Neural crest cell (in vitro differentiated cells): ENCODE data around the gene C1orf94. TPM values are rescaled to one million over a fixed set of nuclear protein-coding genes. Genes with fewer than 3 reads are reported as not detected.

Experiments
- DNase-seq: peaks from one replicate; pipeline ENCODE4 v3.0.0; 2021; ENCODE audit warnings: low read depth, mixed read lengths, low spot score
- H3K27ac Mint-ChIP-seq: one replicate; pipeline ENCODE4 v1.8.0; 2021; ENCODE audit warnings: mild to moderate bottlenecking, mixed read lengths; ENCODE audit not compliant: unreplicated experiment
- H3K27me3 Mint-ChIP-seq: 2 replicates; pipeline ENCODE4 v1.8.0; 2021; ENCODE audit warnings: low read depth, mild to moderate bottlenecking, mixed read lengths
- H3K36me3 Mint-ChIP-seq: 2 replicates; pipeline ENCODE4 v1.8.0; 2021; ENCODE audit warnings: low read depth, mild to moderate bottlenecking, mixed read lengths
- H3K4me1 Mint-ChIP-seq: 2 replicates; pipeline ENCODE4 v1.8.0; 2021; ENCODE audit warnings: mixed read lengths
- H3K4me3 Mint-ChIP-seq: one replicate; pipeline ENCODE4 v1.8.0; 2021; ENCODE audit warnings: mild to moderate bottlenecking, mixed read lengths
- H3K9me3 Mint-ChIP-seq: 2 replicates; pipeline ENCODE4 v1.8.0; 2021; ENCODE audit warnings: mixed read lengths
- CTCF ChIP-seq: fragments of 200-600 bp; sonication (generic); conservative IDR thresholded peaks from 2 replicates; pipeline ENCODE4 v1.5.0; 2021; ENCODE audit warnings: antibody characterized with exemption, mild to moderate bottlenecking
- total RNA-seq: library from RNA; stranded (reverse); gene quantifications from 2 replicates; pipeline ENCODE4 v1.2.1, GENCODE V29; 2021

Gene C1orf94
- total RNA-seq, 1 donor from 2014 or later = not detected

GRCh38 chr1:34144766-34145165 is 31.9 kb upstream of the C1orf94 start:
- Mint-ChIP-seq H3K4me3 (no peak overlapping the region), H3K27ac (no peak overlapping the region), H3K27me3 (no peaks in the 10 kb centered on the region), H3K36me3 (no peaks in the 10 kb centered on the region), H3K9me3 (no peaks in the 10 kb centered on the region), H3K4me1 (no peaks in the 10 kb centered on the region)
- no peak for TF ChIP-seq CTCF
- no peak for DNase-seq

GRCh38 chr1:34147301-34147700 is 29.4 kb upstream of the C1orf94 start:
- no peaks in the 10 kb centered on the region for H3K4me1 Mint-ChIP-seq
- H3K4me3 Mint-ChIP-seq = no peak overlapping the region
- no peaks in the 10 kb centered on the region for H3K36me3 Mint-ChIP-seq
- no peaks in the 10 kb centered on the region for H3K27me3 Mint-ChIP-seq
- no peak for DNase-seq
- no peak overlapping the region for H3K27ac Mint-ChIP-seq
- no peak for TF ChIP-seq CTCF
- no peaks in the 10 kb centered on the region for H3K9me3 Mint-ChIP-seq

DNA sequence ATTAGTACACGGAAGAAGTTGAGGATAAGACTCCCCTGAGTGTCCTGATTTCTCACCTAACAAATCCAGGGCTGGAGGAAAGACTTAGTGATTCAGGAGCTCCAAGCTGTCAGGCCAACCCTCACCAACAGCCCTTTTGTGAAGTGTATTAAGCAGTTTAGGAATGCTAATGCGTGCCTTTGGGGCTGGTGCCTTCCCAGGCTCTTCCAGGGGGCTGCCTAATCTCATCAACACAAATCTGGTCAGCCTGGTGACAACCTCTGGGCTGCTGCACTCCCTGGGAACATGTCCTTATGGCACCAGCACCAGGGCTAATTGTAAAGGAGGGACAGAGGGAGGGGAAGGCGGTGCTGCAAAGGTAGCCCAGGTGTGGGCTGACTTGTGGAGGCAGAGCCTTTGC is 27.2 kb upstream of the C1orf94 start:
- no peak for DNase-seq
- H3K4me3 Mint-ChIP-seq = no peak overlapping the region
- H3K27ac Mint-ChIP-seq = no peak overlapping the region
- no peaks in the 10 kb centered on the region for H3K9me3 Mint-ChIP-seq
- TF ChIP-seq CTCF = no peak
- peaks cover 4% of the 10 kb centered on the region for H3K27me3 Mint-ChIP-seq
- no peaks in the 10 kb centered on the region for H3K4me1 Mint-ChIP-seq
- no peaks in the 10 kb centered on the region for H3K36me3 Mint-ChIP-seq

DNA sequence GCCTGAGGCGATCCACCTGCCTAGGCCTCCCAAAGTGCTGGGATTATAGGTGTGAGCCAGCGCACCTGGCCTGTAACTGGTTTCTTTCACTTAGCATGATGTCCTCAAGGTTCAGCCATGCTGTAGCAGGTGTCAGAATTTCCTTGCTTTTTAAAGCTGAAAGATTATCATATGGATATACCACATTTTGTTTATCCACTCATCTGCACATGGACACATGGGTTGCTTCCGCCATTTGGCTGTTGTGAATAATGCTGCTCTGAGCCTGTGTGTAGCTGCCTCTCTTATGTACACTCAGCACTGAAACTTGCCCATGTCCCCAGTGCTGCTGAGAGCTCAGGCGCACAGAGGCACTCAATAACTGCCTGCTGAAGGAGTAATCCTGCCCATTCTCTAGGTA is 23.5 kb upstream of the C1orf94 start:
- TF ChIP-seq CTCF = no peak
- Mint-ChIP-seq H3K27me3 (peaks cover 19% of the 10 kb centered on the region), H3K4me1 (no peaks in the 10 kb centered on the region), H3K27ac (no peak overlapping the region), H3K4me3 (no peak overlapping the region), H3K9me3 (no peaks in the 10 kb centered on the region), H3K36me3 (no peaks in the 10 kb centered on the region)
- no peak for DNase-seq

DNA sequence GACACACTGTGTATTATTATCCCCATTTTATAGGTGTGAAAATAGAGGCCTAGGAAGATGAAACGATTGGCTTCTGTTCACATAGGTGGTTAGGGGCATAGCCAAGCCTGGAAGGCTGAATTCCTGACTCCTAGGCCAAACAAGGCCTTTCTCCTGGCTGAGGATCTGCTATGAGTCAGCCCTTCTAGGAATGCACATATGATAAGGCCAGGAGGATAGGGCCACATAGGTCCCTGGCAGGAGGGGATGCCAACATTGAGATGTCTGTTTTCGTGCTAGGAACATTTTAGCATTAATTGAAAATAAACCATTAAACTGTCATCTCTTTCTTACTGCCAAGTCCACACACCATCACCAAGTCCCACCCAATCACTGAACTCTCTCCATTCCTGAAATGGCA is 20.8 kb upstream of the C1orf94 start:
- H3K27ac Mint-ChIP-seq = no peak overlapping the region
- no peak for DNase-seq
- no peaks in the 10 kb centered on the region for H3K9me3 Mint-ChIP-seq
- no peaks in the 10 kb centered on the region for H3K36me3 Mint-ChIP-seq
- no peaks in the 10 kb centered on the region for H3K4me1 Mint-ChIP-seq
- no peak overlapping the region for H3K4me3 Mint-ChIP-seq
- peaks cover 44% of the 10 kb centered on the region for H3K27me3 Mint-ChIP-seq
- TF ChIP-seq CTCF = no peak

DNA sequence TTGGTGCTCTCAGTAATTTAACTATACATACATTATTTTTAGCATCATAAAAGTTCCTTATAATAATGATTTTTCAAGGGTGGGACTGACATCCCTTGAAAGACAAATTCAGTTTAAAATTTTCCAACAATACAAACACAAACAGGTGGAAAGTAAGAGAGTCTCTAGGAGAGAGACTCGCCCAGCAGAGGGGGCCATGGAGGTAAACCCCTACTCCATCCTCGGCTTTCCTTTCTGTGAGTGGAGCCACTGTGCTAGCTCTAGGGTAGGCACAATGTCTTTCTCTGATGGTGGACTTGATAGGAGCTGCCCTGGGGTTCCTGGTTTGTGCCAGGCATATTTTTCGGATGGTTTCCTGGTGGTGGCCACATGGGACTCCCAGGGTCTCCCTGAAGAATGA is 20.0 kb upstream of the C1orf94 start:
- TF ChIP-seq CTCF = no peak
- H3K4me1 Mint-ChIP-seq = no peaks in the 10 kb centered on the region
- no peak overlapping the region for H3K4me3 Mint-ChIP-seq
- H3K36me3 Mint-ChIP-seq = no peaks in the 10 kb centered on the region
- peaks cover 53% of the 10 kb centered on the region for H3K27me3 Mint-ChIP-seq
- no peak overlapping the region for H3K27ac Mint-ChIP-seq
- no peaks in the 10 kb centered on the region for H3K9me3 Mint-ChIP-seq
- DNase-seq = no peak
